Measurements from ENCODE around the gene DMD. TPM values are rescaled to one million over a fixed set of nuclear protein-coding genes. Genes with fewer than 3 reads are reported as not detected.
A peak's percentile ranks its signal among the peaks of the same experiment; 100 is the strongest.

Gene DMD
- total RNA-seq, 1 donor from 2014 or later: 30.6 TPM

DNA sequence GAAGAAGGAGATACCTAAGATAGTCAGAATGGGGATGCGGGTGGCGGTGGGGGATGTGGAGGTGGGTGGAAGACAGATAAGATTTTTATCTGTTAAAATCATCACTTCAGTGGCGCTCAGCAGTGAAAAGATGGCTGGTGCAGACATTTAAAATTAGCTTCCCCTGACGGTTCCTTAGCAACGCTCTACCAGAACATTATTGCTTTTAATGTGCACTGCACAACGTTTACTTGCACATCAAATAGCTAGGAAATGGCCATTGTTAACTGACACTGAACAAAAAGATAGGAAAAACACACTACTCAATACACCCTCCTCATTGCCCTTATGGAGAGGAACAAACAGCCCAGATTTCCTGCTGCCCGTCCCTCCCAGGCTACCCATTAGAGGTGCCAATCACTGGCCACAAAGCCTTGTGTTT is 2078.5 kb downstream of the DMD start:
- H3K9ac ChIP-seq: no peak overlapping the region
- no peak overlapping the region for H3K4me3 Mint-ChIP-seq
- H3F3A ChIP-seq (ENCODE audit: low read depth): no peaks in the 10 kb centered on the region

DNA sequence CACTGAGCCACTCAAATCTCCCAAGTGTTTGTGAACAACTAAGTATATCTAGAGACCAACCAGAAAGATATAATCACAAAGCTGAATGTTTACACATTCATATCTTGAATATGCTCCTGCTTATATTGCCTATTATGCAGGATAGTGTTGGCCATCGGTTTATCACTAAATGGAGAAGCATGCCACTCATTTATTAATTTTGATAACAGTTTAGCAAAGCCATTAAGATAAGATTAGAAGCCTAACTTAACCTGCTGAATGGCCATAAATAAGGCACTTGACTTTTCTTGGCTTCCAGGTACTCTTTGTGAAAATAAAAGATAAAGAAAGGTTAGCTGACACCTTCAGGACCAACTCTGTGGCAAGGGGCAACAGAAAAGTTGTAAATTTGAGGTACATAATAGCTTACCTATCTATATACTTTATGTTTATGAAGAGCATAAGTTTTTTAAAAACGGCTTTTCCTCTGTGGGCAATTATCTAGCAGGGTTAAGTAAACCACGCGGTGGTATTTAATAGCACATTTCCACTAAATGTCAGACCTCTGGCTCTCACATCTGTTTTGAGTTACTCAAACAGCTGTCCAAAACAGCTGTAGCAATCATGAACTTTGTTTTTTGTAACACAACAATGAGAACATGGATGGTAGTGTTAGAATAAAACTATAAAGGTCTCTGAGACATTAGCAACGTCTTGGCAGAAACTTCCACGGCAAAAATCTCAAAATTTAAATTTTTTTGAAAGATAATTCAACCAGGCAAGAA is 2080.7 kb downstream of the DMD start:
- Histone ChIP-seq H3K9me3 (ENCODE audit: low read depth) (no peaks in the 10 kb centered on the region), H3K4me1 (no peaks in the 10 kb centered on the region), H3K79me2 (ENCODE audit: low read depth) (no peaks in the 10 kb centered on the region), H2AFZ (replicated peaks) (no peak overlapping the region), H3K27me3 (no peaks in the 10 kb centered on the region), H3K36me3 (no peaks in the 10 kb centered on the region), H3F3A (ENCODE audit: low read depth) (no peaks in the 10 kb centered on the region), H3K4me3 (no peak overlapping the region), H4K20me1 (ENCODE audit: low read depth) (no peaks in the 10 kb centered on the region), H3K9ac (no peak overlapping the region), H3K27ac (no peak overlapping the region), H3K4me2 (no peak overlapping the region)
- Mint-ChIP-seq H3K27ac (no peak overlapping the region), H3K4me1 (peaks cover 10% of the 10 kb centered on the region), H3K4me3 (no peak overlapping the region), H3K36me3 (peaks cover 35% of the 10 kb centered on the region), H3K9me3 (peaks cover 3% of the 10 kb centered on the region), H3K27me3 (ENCODE audit: insufficient read depth, low read depth) (no peaks in the 10 kb centered on the region)
- TF ChIP-seq, protein P1, sequence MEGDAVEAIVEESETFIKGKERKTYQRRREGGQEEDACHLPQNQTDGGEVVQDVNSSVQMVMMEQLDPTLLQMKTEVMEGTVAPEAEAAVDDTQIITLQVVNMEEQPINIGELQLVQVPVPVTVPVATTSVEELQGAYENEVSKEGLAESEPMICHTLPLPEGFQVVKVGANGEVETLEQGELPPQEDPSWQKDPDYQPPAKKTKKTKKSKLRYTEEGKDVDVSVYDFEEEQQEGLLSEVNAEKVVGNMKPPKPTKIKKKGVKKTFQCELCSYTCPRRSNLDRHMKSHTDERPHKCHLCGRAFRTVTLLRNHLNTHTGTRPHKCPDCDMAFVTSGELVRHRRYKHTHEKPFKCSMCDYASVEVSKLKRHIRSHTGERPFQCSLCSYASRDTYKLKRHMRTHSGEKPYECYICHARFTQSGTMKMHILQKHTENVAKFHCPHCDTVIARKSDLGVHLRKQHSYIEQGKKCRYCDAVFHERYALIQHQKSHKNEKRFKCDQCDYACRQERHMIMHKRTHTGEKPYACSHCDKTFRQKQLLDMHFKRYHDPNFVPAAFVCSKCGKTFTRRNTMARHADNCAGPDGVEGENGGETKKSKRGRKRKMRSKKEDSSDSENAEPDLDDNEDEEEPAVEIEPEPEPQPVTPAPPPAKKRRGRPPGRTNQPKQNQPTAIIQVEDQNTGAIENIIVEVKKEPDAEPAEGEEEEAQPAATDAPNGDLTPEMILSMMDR (IDR thresholded peaks at IDR 0.05): no peak
- TF ChIP-seq EZH2 (IDR thresholded peaks at IDR 0.05): no peak
- TF ChIP-seq EZH2phosphoT487 (IDR thresholded peaks at IDR 0.05): no peak
- no peak for DNase-seq (ENCODE audit: low spot score)

More for the DNA sequence above, 2078.5 kb downstream of the DMD start:
- Histone ChIP-seq H3K4me2 (no peak overlapping the region), H3K27ac (no peak overlapping the region), H3K27me3 (no peaks in the 10 kb centered on the region), H4K20me1 (ENCODE audit: low read depth) (no peaks in the 10 kb centered on the region), H3K79me2 (ENCODE audit: low read depth) (no peaks in the 10 kb centered on the region), H3K4me1 (no peaks in the 10 kb centered on the region), H3K4me3 (no peak overlapping the region), H3K36me3 (no peaks in the 10 kb centered on the region), H2AFZ (replicated peaks) (no peak overlapping the region), H3K9me3 (ENCODE audit: low read depth) (no peaks in the 10 kb centered on the region)
- DNase-seq (ENCODE audit: low spot score): peak; percentile 28
- TF ChIP-seq EZH2phosphoT487 (IDR thresholded peaks at IDR 0.05) (no peak), EZH2 (IDR thresholded peaks at IDR 0.05) (no peak)
- TF ChIP-seq, protein P1 (IDR thresholded peaks at IDR 0.05): no peak
- Mint-ChIP-seq H3K36me3 (peaks cover 30% of the 10 kb centered on the region), H3K4me1 (no peaks in the 10 kb centered on the region), H3K27ac (no peak overlapping the region), H3K27me3 (ENCODE audit: insufficient read depth, low read depth) (no peaks in the 10 kb centered on the region), H3K9me3 (peaks cover 4% of the 10 kb centered on the region)

DNA sequence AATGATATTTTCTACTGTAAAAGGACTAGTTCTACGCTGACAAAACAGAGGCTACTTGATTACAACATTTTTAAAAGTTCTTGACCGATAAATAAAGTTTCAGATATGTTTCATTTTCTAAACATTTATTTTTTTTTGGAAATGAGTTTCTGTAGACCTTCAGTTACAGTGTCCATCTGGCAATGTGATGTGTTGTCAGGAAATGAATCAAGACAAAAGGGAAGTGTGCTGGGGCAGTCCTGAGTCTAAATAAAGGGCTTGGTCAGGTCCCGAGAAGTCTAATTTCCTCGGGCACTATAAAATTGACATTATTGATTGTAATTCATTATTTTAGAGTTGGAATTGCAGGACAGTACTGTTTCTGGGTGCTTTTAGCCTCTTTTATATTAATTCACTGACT is 2082.5 kb downstream of the DMD start:
- Histone ChIP-seq H2AFZ (replicated peaks) (no peak overlapping the region), H3K9ac (no peak overlapping the region), H4K20me1 (ENCODE audit: low read depth) (no peaks in the 10 kb centered on the region), H3K4me1 (no peaks in the 10 kb centered on the region), H3K79me2 (ENCODE audit: low read depth) (no peaks in the 10 kb centered on the region), H3K27ac (no peak overlapping the region), H3K4me2 (no peak overlapping the region), H3F3A (ENCODE audit: low read depth) (no peaks in the 10 kb centered on the region), H3K27me3 (no peaks in the 10 kb centered on the region), H3K36me3 (no peaks in the 10 kb centered on the region), H3K9me3 (ENCODE audit: low read depth) (peaks cover 2% of the 10 kb centered on the region), H3K4me3 (no peak overlapping the region)
- H3K27ac Mint-ChIP-seq: no peak overlapping the region
- peaks cover 10% of the 10 kb centered on the region for H3K4me1 Mint-ChIP-seq
- H3K9me3 Mint-ChIP-seq: peaks cover 3% of the 10 kb centered on the region
- H3K36me3 Mint-ChIP-seq: peaks cover 30% of the 10 kb centered on the region
- H3K4me3 Mint-ChIP-seq: no peak overlapping the region
- TF ChIP-seq, protein P1 (IDR thresholded peaks at IDR 0.05): no peak
- TF ChIP-seq EZH2phosphoT487 (IDR thresholded peaks at IDR 0.05) (no peak), EZH2 (IDR thresholded peaks at IDR 0.05) (no peak)
- no peaks in the 10 kb centered on the region for H3K27me3 Mint-ChIP-seq (ENCODE audit: insufficient read depth, low read depth)
- DNase-seq (ENCODE audit: low spot score): no peak

Measured in neural progenitor cell (in vitro differentiated cells).